IPS-11a (cell line): Measurements from ENCODE around the gene FRK.
"Not testable (repeated sequence)": the region's sequence is repeated elsewhere in the genome, so short reads cannot be mapped to it uniquely, and the experiment has no call there.

Experiments
- H3K4me3 ChIP-seq: one replicate; pipeline ENCODE4 v1.5.1; 2013; ENCODE audit warnings: low read depth, low read length, control low read depth

The FRK gene

DNA sequence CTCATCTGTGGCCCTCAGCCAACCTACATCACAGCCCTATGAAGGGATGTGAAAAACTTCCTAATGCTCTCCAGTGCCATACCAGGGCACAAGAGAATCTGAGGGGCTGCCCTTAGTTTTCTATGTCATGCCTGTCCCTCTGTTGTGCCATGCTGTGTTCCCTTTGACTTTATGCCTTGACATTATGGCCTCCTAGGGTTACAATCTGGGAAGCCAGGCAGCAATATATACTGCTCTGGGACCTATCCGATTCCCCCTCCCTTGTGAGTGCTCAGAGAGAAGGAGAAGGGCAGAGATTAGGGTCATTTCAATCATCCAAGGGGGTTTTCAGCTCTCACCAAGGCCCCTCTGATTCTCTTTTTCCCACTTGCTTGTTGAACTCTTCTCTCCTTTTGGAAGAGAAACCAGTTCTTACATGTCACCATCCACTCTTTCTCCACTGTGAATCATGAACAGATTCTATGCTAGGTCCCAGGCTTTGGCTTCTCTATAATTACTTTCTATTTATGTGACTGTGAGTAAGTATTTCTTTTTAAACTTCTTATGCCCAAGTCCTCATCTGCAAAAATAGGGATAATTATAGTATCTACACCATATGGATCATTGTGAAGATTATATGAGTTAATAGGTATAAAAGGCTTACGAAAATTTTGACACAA, 14.2 kb upstream of the FRK start:
- no peak overlapping the region for H3K4me3 ChIP-seq

DNA sequence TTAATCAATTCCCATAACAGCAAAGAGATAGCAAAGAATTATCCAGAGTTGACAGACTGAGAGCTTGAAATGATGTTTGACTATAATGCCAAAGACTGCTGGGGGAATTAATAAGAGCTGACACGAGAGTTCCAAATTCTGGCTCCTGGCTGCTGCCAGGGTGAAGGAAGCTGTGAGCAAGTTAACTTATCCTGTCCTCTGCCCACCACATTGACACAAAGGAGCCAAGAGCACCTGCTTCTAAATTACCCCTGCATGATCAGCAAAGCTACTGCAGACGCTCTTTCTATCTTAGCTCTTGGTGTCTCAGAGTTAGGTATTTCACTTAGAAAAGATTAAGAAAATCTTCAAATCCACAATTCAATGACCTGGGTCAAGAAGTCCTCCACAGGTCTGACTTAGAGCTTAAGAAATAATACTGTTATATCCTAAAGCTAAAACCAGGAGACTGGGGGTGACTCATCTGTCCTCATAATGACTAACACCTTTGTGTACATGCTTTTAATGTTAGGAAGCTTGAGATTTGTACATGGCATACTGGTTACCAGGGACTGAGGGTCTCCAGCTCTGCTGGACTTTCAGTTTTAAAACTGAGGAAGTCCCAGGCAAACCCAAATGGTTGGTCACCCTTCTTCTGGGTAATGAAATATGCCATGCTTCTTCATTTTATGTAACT, 13.2 kb upstream of the FRK start:
- no peak overlapping the region for H3K4me3 ChIP-seq

DNA sequence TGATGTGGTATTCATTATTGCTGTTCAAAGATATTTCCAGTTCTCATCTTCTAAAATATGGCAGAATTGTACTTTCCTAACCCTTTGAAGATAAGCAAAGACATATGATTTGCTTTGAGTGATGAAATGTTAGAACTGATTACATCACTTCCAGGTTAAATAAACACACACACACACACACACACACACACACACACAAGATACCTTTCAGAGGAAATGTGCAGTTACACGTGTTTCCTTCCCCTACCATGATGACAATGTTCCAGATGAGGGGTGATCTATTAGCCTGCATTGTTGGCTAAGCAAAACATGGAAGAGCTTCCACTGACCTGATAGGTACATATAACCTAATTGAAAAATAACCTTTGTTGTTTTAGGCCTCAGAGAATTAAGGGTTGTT, 11.7 kb upstream of the FRK start:
- H3K4me3 ChIP-seq, result no peak overlapping the region

DNA sequence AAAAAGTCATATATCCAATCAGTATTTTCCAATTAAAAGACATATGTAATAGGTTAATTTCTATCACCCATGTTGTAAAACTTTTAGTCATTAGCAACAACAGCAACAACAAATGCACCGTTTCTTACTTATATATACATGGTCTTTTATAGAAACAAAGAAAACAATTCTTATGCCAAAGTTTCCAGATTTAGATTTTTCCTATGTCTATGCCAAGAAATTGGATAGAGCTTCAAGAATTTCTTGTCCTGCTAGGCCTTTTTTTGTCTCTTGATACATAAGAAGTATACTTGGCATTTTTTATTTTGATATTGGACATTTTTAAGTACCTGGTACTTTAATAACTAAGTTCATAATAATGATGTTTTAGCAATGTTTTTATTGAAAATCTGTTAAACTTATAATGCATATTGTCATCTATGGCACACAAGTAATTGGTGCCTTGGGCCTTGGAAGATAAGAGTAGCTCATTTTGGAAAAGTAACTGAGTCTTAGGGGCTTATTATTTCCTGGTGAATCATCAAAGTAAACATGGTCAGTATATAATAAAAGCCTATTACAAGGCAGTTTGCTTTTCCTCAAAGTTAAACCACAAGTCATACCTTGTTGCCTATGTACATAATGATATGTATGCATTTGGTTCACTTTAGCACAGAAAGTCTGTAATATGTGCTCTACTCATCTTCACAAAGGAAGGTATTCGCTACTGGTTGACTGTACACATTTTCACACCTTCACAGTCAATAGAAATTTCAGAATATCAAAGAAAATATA, 10.1 kb upstream of the FRK start:
- H3K4me3 ChIP-seq, result no peak overlapping the region

DNA sequence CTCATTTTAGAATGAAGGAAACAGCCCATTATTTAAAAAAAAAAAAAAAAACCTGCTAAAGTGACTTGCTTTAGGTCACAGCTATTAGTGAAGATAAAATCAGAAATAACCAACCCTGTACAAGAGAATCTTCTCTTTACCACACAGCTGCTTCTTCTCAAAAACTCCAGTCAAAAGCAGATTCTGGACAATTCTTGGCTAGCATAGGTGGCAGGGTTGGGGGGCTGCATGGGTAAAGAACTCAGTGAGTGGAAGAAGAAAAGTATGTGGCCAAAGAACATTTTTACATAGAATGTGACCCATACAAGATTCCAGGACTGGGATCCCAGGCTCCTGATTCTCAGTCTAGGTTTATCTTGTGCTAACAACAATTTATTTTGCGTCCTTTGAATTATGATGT, 9.4 kb upstream of the FRK start:
- no peak overlapping the region for H3K4me3 ChIP-seq

DNA sequence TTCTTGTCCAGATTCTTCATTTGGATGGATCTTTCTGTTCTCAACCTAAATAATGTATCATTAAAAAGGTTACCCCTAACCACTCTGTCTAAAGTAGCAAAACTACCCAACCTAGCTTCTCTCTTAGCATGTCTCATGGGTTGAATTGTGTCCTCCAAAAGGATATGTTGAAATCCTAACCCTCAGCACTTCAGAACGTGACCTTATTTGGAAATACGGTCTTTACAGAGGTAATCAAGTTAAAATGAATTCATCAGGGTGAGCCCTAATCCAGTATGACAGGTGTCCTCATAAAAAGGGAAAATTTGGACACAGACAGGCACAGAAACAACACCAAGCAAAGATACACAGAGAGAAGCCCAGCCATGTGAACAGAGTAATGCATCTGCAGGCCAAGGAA, 6.1 kb upstream of the FRK start:
- no peak overlapping the region for H3K4me3 ChIP-seq

DNA sequence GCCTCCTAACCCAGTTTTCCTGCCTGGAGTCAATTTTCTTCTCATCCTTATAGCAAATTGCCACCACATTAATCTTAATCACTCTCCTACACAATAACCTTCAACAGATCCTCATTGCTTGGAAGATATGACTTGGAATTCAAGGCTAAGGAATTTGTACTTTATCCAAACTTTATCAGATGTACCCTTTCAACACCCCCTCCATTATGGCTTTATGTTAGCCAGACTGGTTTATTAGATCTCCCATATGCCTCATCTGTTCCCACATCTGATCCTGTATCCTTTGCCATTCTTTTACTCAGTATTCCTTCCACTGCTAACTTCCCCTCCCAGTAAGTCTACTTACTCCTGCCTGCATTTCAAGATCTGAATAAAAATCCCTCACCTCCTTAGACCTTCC, 4.0 kb upstream of the FRK start:
- no peak overlapping the region for H3K4me3 ChIP-seq

DNA sequence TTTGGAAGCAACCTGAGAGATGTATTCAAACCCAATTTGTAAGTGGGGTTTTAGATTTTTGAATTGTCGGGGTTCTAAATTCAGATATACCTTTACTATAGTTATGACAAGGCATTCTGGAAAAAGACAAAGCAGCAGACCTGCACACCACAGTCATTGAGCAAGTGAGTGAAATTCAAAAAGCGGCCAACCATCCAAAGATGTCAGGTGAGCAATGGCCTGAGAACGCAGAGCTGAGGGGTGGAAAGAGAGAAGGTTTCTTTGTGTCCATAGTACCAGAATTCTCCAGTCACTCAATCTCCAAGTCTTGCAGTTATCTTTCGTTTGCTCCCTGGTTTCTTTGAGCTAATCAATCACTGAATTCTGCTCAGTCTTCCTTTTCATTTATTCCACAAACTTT, 1.8 kb upstream of the FRK start:
- no peak overlapping the region for H3K4me3 ChIP-seq

DNA sequence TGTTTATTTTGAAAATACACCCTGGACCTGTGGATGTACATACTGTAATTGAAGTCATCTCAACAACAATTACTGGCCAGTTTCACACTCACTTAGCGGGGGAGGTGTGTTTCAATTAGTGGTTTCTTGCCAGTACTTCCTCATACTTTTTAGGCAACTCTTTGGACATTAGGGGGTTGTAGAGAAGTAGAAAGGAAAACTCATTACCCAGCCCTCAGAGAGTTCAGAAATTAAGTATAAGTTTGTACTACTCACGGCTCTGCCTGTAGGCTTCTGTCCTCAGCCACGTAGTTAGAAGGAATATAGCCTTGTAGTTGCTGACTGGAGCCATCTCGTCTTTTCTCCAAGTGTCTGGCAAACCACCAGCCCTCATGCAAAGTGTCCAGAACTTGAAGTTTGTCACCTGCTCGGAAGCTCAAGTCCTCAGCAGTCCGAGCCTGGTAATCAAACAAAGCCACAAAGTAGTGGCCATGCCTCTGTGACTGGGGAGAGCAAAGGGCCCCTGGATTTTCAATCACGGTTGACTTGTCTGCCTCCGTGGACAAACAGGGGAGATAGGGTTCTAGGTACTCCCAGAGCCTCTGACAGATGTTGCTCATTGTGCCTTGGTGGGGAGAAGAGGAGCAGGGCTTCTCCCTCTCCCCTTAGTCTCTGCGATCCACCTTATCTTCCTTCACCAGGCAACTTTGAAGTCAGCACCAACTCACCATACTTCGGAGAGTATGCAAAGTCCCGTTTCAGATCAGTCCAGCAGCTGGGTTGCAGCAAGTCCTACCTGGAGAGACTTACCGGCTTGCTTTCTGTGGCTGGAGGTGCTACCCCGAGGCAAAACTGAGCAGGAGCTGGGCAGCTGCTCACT, 749 bp downstream of the FRK start:
- H3K4me3 ChIP-seq, result no peak overlapping the region

DNA sequence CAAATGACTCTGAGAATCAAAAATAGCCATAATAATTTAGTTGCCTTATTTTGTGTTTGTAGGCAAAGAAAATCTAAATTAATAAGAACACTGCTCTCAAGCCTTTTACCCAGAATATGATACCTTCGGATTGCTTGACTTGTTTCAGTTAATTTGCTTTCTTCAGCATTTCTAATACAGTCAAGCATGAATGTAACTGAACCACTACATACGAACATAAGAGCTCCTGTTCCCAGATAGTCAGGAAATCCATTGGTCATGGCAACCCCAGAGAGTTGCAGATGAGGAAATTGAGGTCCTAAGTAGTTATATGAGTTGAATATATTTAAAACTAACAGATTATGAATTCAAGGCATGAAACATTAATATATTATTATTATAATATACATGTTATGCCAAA, 2.9 kb downstream of the FRK start:
- no peak overlapping the region for H3K4me3 ChIP-seq

DNA sequence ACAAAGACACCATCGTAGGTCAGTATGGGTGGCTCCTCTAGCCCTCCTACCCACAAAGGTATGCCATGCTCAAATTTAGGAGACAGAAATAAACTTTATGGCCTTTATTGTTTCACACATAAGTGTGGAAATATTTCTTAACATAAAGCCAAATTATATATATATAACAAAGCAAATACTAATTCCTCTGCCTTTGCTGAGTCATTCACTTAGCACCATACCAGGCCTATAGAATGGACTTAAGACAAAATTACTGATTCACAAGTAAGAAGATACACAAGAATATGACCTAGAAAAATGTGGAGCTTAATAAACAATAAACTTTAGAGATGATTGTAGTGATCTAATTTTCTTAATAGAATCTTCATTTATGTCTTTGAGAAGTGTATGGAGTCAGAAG, 5.2 kb downstream of the FRK start:
- no peak overlapping the region for H3K4me3 ChIP-seq

DNA sequence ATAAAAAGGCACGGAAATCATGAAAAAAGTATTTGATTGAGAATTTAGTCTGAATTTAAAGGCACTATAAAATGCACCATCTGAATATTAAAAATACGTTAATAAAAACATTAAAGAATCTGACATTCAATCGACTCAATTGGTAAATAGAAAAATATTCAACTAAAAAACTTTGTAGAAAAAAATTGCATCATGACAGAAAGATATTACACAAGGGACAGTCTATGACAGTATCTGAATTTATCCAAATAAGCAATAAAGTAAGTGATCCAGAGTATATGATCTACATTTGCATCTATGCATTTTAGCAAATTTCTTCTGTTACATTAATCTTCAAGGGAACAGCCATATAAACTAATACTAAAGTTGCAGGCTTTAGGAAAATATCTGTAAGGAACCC, 9.4 kb downstream of the FRK start:
- no peak overlapping the region for H3K4me3 ChIP-seq

DNA sequence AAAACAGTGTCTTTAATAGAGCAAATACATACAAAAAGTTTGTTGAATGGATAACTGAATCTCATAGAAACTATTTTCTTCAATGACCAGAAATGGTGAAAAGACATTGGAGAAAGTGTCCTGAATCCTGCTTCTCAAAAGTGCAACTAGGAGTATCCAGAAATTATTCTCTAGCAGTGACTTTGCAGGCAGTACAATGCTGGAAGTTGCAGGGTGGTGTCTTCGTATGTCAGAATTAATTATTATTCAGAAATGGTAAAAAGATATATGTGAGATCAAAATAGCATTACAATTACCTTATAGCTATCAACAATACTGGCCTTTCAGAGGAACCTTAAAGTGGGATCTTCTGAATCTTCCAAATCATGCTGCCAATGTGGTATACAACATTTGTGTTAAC, 10.0 kb downstream of the FRK start:
- H3K4me3 ChIP-seq, result no peak overlapping the region

DNA sequence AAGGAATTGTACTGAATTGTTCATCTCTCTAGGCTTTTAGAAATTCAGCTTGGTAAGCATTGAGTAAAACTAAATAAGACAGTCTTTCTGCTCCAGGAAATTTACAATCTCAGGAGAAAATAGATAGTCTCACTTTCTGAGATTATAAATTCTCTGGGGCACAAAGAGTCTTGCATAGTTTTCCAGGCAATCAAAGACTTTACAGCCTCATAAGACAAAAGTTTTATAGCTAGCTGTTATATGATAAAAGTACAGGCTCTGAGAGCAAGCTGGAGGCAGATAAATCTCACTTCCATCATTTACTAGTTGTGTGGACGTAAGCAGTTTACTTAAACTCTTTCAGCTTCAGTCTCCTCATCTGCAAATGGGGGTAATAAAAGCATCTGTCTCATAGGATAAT, 11.4 kb downstream of the FRK start:
- H3K4me3 ChIP-seq, result no peak overlapping the region

DNA sequence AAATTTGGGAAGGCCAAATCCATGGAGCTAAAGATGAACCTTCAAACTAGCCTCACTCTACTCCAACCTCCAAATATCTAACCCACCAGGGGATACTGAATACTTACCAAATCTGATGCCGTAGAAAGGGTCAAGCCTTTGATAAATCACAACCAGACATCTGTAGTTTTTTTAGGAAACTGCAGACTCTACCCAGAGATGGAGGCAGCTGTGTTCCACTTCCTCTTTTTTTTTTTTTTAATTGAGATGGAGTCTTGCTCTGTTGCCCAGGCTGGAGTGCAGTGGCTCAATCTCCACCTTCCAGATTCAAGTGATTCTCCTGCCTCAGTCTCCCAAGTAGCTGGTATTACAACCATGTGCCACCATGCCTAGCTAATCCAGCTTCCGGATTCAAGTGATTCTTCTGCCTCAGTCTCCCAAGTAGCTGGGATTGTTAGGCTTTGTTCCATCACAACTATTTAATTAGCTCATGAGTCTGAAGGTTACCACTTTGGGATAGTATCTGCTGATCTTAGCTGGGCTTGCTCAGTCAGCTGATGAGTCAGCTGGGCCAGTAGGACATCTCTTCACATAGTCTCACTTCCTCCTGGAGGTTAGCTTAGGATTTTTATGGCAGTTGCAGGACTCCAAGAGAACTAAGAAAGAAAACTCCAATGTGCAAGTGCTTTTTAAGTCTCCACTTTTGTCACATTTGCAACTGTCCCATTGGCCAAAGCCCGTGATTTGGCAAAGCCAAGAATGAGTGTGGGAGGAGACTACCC, 13.3 kb downstream of the FRK start:
- no peak overlapping the region for H3K4me3 ChIP-seq

DNA sequence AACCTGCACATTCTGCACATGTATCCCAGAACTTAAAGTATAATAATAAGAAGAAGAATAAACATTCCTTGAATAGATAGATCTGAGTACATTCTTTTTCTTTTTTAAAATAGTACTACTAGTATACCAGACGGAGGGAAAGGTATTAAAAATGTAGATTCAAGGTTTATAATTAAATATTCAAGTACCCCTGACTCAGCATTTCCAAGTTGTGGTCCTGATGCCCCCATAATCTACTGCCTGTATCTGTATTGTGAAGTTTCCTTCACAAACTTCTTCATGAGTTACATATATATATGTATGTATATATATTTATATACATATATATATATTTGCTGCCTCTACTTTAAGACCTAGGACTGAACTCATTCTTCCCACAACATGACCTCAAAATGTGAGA, 14.0 kb downstream of the FRK start:
- H3K4me3 ChIP-seq, result no peak overlapping the region

DNA sequence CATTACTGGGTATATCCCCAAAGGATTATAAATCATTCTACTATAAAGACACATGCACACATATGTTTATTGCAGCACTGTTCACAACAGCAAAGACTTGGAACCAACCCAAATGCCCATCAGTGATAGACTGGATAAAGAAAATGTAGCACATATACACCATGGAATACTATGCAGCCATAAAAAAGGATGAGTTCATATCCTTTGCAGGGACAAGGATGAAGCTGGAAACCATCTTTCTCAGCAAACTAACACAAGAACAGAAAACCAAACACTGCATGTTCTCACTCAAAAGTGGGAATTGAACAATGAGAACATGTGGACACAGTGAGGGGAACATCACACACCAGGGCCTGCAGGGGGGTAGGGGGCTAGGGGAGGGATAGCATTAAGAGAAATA, 14.4 kb downstream of the FRK start:
- not testable (repeated sequence) for H3K4me3 ChIP-seq

DNA sequence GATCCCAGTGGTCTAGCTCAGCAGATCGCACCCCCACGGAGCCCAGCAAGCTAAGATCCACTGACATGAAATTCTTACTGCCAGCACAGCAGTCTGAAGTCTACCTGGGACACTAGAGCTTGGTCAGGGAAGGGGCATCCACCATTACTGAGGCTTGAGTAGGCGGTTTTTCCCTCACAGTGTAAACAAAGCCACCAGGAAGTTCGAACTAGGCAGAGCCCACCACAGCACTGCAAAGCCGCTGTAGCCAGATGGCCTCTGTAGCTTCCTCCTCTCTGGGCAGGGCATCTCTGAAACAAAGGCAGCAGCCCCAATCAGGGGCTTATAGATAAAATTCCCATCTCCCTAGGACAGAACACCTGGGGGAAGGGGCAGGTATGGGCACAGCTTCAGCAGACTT, 18.8 kb downstream of the FRK start:
- H3K4me3 ChIP-seq, result no peak overlapping the region

DNA sequence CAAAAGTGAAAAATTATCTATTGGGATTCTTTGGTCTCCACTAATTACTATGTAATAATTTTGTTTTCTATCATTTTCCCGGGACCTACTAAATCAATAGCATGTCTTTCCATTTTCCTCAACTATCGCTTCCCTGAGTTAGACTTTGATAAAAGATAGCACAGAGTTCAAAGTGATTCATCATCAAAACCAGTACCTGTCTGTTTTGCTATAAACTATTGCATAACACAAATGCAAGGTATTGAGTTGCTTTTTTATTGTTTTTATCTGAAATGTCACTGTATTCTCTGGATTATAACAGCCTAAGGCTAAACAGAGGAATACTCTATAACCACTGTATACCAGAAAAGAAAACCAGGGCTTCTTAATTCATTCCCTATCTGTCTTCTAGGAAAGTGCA, 19.7 kb downstream of the FRK start:
- no peak overlapping the region for H3K4me3 ChIP-seq

DNA sequence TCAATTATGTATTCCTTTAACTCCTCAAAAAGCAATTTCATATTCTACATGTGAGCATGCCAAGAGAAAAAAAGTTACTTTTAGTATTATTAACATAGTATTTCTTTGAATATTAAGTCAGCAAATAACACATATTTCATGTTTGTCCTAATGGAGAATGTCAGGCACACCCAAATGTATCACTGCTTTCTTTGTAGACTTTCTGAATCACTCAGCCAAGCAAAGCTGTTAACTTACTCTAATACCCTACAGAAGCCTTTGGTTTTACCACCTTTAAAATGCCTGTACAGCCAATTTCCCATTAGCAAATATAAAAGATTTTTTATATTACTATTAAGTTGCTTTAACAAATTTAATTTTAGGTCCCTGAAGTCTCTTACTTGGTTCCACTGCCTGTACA, 23.8 kb downstream of the FRK start:
- no peak overlapping the region for H3K4me3 ChIP-seq
